Ishikawa (cell line): ENCODE data around the gene ATP11A.

Experiments used
- CEBPB ChIP-seq: IDR thresholded peaks from 2 replicates; pipeline ENCODE4 v1.6.1; 2012
- CREB1 ChIP-seq: IDR thresholded peaks from 2 replicates; pipeline ENCODE4 v1.6.1; 2012; ENCODE audit warnings: low read depth
- EGR1 ChIP-seq: IDR thresholded peaks from 2 replicates; pipeline ENCODE4 v1.6.1; 2012
- EP300 ChIP-seq: IDR thresholded peaks from 2 replicates; pipeline ENCODE4 v1.6.1; 2012; ENCODE audit warnings: borderline replicate concordance
- FOXM1 ChIP-seq: IDR thresholded peaks from 2 replicates; pipeline ENCODE4 v1.6.1; 2012; ENCODE audit warnings: low read depth, borderline replicate concordance
- MAX ChIP-seq: IDR thresholded peaks from 2 replicates; pipeline ENCODE4 v1.6.1; 2012
- NFIC ChIP-seq: IDR thresholded peaks from 2 replicates; pipeline ENCODE4 v1.6.1; 2012
- RAD21 ChIP-seq: IDR thresholded peaks from 2 replicates; pipeline ENCODE4 v1.6.1; 2012; ENCODE audit warnings: low read depth
- TAF1 ChIP-seq: IDR thresholded peaks from 2 replicates; pipeline ENCODE4 v1.6.1; 2012; ENCODE audit warnings: low read depth, mild to moderate bottlenecking
- TCF12 ChIP-seq: IDR thresholded peaks from 2 replicates; pipeline ENCODE4 v1.6.1; 2012; ENCODE audit warnings: low read depth
- TEAD4 ChIP-seq: IDR thresholded peaks from 2 replicates; pipeline ENCODE4 v1.6.1; 2012
- TF ChIP-seq, protein P1 (sequence below): IDR thresholded peaks from 2 replicates; pipeline ENCODE4 v1.6.1; 2012; ENCODE audit warnings: low read depth, mild to moderate bottlenecking
- TF ChIP-seq, protein P2 (sequence below): IDR thresholded peaks from 2 replicates; pipeline ENCODE4 v1.6.1; 2012

DNA sequence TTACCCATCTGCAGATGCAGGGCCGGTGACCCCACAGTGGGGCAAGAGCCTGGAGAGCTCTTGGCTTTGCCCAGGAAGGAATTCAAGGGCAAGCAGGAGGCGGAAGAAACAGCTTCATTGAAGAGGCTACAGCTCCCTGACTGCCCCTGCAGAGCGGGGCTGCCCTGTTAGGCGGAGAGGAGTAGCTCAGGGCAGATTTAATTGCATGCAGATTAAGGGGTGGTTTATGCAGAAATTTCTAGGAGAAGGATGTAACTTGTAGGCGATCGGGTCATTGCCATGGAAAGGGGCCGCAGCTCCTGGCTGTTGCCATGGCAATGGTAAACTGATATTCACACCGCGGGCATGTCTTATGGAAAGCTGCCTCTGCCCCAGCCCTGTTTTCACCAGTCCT lies 94.1 kb downstream of the ATP11A start:
- TF ChIP-seq TCF12 (no peak), CEBPB (no peak), TAF1 (no peak), EP300 (no peak), CREB1 (no peak), TEAD4 (no peak), FOXM1 (no peak), EGR1 (no peak), RAD21 (no peak), MAX (no peak), NFIC (no peak)
- TF ChIP-seq, protein P1, sequence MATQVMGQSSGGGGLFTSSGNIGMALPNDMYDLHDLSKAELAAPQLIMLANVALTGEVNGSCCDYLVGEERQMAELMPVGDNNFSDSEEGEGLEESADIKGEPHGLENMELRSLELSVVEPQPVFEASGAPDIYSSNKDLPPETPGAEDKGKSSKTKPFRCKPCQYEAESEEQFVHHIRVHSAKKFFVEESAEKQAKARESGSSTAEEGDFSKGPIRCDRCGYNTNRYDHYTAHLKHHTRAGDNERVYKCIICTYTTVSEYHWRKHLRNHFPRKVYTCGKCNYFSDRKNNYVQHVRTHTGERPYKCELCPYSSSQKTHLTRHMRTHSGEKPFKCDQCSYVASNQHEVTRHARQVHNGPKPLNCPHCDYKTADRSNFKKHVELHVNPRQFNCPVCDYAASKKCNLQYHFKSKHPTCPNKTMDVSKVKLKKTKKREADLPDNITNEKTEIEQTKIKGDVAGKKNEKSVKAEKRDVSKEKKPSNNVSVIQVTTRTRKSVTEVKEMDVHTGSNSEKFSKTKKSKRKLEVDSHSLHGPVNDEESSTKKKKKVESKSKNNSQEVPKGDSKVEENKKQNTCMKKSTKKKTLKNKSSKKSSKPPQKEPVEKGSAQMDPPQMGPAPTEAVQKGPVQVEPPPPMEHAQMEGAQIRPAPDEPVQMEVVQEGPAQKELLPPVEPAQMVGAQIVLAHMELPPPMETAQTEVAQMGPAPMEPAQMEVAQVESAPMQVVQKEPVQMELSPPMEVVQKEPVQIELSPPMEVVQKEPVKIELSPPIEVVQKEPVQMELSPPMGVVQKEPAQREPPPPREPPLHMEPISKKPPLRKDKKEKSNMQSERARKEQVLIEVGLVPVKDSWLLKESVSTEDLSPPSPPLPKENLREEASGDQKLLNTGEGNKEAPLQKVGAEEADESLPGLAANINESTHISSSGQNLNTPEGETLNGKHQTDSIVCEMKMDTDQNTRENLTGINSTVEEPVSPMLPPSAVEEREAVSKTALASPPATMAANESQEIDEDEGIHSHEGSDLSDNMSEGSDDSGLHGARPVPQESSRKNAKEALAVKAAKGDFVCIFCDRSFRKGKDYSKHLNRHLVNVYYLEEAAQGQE: no peak
- TF ChIP-seq, protein P2, sequence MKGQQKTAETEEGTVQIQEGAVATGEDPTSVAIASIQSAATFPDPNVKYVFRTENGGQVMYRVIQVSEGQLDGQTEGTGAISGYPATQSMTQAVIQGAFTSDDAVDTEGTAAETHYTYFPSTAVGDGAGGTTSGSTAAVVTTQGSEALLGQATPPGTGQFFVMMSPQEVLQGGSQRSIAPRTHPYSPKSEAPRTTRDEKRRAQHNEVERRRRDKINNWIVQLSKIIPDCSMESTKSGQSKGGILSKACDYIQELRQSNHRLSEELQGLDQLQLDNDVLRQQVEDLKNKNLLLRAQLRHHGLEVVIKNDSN: no peak
